Hematopoietic multipotent progenitor cell treated with erythropoietin and hydrocortisone succinate and interleukin-3 and kit ligand, for 6 days (in vitro differentiated cells): ENCODE measurements around the gene MDN1.
"Not testable (repeated sequence)": the region's sequence is repeated elsewhere in the genome, so short reads cannot be mapped to it uniquely, and the experiment has no call there.

ENCODE experiments used
- DNase-seq: peaks from one replicate; pipeline ENCODE4 v3.0.0-alpha.2; 2015

MDN1 gene

GRCh38 chr6:89818977-89819335 lies 638 bp downstream of the MDN1 start:
- peak; percentile 74 for DNase-seq

- no peak for DNase-seq
These were observed 2.1 kb downstream of the MDN1 start for GRCh38 chr6:89817481-89817880.

DNA sequence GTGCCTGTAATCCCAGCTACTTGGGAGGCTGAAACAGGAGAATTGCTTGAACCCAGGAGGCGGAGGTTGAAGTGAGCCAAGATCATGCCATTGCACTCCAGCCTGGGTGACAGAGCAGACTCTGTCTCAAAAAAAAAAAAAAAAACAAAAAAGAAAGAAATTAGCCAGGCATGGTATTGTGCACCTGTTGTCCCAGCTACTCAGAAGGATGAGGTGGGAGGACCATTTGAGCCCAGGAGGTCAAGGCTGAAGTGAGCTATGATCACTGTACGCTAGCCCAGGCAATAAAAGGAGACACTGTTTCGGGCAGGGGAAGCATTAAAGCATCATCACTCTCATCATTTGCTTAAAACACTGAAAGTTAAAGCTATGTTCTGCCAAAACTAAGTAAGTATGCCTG lies 6.2 kb downstream of the MDN1 start:
- not testable (repeated sequence) for DNase-seq

DNA sequence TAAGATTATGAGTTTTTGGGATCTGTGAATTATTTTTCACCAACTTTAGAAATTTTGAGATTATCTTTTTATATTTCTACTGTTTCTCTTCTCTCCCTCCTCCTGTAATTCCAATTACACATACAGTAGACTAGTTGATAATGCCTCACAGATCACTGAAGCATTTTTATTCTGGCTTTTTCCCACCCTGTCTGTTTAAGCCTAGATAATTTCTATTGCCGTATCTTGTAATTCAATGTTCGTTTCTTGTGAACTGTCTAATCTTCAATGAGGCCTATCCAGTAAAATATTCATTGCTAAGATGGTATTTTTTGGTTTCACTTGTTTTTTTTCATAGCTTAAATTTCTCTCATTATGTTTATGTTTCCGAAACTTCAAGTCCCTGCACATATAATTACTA lies 12.0 kb downstream of the MDN1 start:
- peak; percentile 76 for DNase-seq

DNA sequence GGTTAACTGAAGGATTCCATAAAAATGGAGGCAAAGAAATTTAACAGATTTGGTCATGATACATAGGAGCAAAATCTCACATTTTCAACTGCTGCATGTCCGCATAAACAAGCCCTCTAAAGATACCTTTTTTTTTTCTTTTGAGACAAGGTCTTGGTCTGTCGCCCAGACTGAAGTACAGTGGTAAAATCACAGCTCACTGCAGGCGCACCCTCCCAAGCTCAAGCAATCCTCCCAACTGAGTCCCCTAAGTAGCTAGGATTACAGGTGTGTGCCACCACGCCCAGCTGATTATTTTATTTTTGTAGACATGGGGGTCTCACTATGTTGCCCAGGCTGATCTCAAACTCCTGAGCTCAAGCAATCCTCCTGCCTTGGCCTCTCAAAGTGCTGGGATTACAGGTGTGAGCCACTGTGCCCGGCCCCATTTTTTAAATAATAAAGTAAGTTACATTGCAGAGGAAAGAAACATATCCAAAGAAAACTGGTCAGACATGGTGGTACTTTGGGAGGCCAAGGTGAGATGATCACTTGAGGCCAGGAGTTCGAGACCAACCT lies 13.7 kb downstream of the MDN1 start:
- no peak for DNase-seq

DNA sequence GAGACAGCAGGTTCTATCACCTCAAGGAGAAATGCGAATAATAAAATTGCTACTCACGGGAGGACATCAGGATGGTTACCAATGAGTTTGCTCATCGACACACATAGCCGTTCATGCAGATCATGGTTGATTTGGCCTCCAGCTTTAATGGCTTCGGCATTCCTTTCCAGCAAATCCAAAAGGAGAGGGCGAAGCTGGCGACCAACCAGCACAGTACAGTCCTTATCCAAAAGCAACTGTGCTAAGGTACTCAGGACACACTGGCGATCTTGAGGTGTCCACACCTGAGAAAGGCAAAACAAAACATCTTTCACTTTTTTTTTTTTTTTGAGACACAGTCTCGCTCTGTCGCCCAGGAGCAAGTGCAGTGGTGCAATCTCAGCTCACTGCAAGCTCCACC lies 16.3 kb downstream of the MDN1 start:
- DNase-seq, result no peak

DNA sequence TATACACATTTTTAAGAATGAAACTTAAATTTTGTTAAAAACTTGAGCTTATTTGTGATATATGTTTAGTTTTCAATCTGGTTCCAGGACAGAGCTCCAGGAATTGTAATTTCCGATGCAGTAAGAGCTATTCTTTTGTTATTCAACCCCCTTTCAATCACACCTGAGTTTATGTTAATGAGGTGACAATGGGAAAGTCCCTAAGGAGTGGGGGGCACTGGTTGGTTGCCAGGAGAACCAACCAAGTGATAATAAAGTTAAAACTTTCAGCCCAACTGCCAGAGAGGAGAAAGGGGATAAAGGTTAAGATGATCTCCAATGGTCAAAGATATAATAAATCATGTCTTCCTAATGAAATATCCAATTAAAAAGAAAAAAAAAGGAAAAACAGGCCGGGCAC lies 19.8 kb downstream of the MDN1 start:
- no peak for DNase-seq

DNA sequence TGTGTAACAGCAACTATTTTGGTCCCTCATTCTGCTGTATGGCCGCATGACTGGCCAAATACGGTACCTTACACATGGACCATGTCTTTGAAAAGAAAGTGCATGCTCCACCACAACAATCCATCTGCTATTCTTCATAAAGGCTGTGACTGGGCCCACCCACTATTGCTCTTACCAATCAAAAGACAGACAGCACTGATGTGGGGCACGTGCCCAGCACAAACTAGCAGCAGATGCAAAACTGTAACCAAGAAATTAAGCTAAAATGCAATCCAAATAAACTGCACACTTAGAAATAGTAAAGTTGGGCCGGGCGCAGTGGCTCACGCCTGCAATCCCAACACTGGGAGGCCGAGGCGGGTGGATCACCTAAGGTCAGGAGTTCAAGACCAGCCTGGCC lies 20.5 kb downstream of the MDN1 start:
- no peak for DNase-seq

GRCh38 chr6:89797317-89797716 lies 22.3 kb downstream of the MDN1 start:
- DNase-seq, result peak; percentile 97

- DNase-seq, result no peak
These were observed 25.3 kb downstream of the MDN1 start for GRCh38 chr6:89794324-89794723.

DNA sequence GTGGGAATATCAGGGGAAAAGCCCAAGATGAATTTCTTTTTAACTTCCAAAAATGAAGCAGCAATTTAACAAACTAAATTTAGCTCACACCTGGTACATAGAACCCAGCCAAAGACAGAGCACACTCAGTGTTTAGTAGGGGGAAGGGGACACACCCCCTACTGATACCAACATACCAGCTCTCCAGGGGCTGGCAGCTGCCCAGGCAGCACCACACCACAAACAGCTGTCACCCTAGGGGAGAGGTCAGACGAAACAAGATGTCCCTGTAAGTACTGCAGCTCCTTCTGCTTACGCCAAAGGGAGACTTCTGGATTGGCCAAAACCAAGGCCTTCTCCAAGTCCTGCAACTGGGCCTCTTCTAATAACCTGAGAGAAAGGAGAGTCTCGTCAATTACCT lies 26.0 kb downstream of the MDN1 start:
- DNase-seq, result peak; percentile 87

- DNase-seq, result peak; percentile 89
These were observed 26.7 kb downstream of the MDN1 start for GRCh38 chr6:89792881-89793280.

- DNase-seq, result no peak
These were observed 29.2 kb downstream of the MDN1 start for GRCh38 chr6:89790403-89790802.

DNA sequence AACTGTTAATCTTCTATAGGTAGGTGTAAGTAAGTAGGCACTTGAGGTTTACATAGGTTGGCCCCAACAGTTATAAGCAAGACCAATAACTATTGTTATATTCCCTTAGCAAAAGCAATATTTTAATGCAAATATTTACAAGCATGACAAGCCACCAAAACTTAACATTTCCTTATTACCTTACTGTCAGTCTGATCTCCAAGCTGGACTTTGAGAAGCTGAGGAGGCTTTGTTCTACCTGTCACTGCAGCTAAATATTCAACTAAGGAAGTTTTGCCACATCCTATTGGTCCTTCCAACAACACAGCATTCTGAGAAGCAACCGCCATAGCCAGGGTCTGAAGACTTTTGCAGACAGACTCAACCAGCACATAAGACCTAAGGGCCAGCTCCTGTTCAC lies 29.6 kb downstream of the MDN1 start:
- no peak for DNase-seq

GRCh38 chr6:89787660-89788328 lies 31.8 kb downstream of the MDN1 start:
- no peak for DNase-seq

DNA sequence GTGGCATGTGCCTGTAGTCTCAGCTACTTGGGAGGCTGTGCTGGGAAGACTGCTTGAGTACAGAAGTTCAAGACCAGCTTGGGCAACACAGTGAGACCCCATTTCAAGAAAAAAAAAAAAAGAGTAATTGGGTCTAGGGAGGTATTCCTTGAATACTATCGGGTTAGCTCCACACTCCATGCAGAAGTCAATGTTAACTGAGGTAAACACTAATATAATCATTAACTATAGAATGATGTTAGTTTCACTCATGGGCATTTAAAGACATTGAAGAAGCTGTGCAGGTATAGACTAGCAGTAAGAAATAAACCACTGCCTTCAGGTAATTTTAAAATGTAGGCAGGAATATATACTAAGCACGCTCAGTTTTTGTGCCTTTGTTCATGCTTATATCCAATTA lies 32.6 kb downstream of the MDN1 start:
- no peak for DNase-seq

GRCh38 chr6:89784838-89785237 lies 34.8 kb downstream of the MDN1 start:
- DNase-seq, result no peak

DNA sequence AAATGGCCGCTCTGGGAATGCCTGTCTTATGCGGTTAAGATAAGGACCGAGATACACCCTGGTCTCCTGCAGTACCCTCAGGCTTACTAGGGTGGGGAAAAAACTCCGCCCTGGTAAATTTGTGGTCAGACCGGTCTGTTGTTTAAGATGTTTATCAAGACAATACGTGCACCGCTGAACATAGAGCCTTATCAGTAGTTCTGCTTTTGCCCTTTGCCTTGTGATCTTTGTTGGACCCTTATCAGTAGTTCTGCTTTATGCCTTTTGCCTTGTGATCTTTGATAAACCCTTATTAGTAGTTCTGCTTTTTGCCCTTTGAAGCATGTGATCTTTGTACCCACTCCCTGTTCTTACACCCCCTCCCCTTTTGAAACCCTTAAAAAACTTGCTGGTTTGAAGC lies 36.3 kb downstream of the MDN1 start:
- peak; percentile 71 for DNase-seq

DNA sequence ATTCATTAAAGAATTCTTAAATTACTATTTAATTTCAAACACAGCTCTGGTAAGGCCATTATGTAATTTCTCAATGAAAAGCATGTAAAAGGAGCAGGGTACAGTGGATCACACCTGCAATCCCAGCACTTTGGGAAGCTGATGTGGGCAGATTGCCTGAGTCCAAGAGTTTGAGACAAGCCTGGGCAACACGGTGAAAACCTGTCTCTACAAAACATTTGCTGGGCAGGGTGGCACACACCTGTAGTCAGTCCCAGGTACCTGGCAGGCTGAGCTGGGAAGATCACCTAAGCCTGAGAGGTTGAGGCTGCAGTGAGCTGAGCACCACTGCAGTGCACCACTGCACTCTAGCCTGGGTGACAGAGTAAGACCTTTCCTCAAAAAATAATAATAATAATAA lies 37.4 kb downstream of the MDN1 start:
- DNase-seq, result no peak

- no peak for DNase-seq
These were observed 38.2 kb downstream of the MDN1 start for GRCh38 chr6:89781070-89782034.

- peak; percentile 61 for DNase-seq
These were observed 42.1 kb downstream of the MDN1 start for GRCh38 chr6:89777455-89777854.

- DNase-seq, result no peak
These were observed 42.9 kb downstream of the MDN1 start for GRCh38 chr6:89776583-89777233.

- DNase-seq, result no peak
These were observed 44.4 kb downstream of the MDN1 start for GRCh38 chr6:89775150-89775549.

DNA sequence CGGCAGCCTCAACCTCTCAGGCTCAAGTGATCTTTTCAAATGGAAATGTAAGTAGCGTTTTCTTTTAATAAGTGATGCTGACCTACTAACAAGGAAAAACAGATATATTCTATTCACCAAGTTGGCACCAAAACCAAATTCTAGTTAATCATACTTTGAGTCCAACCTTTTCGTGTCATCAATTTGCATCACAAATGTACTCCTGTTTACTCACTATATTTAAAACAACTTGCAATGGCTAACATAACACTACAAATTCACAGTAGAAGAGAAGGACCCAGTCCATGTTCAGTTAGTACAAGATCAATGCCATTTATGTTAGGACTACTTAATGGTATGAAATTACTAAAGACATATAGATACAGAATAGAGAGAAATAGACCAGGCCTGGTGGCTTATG lies 50.0 kb downstream of the MDN1 start:
- DNase-seq, result no peak
